Transverse colon (tissue), 4 donors: ENCODE data around the gene SLC25A29. TPM values are rescaled to one million over a fixed set of nuclear protein-coding genes. Genes with fewer than 3 reads are reported as not detected.

ENCODE experiments used
- DNase-seq: peaks from one replicate; pipeline ENCODE4 v3.0.0-alpha.2; 2019
- H3K27ac ChIP-seq, 4 donors: fragments of 200-600 bp; sonication (generic); 2 replicates each; pipeline ENCODE4 v1.5.1; 2016 to 2018; ENCODE audit warnings: inconsistent platforms in 4 of 4
- H3K27me3 ChIP-seq: fragments of 200-600 bp; sonication (generic); 2 replicates; pipeline ENCODE4 v1.5.1; 2017; ENCODE audit warnings: inconsistent platforms
- H3K36me3 ChIP-seq, 4 donors: fragments of 200-600 bp; sonication (generic); 2 replicates each; pipeline ENCODE4 v1.5.1; 2017 to 2019; ENCODE audit warnings: inconsistent platforms in 4 of 4
- H3K4me1 ChIP-seq, 4 donors: fragments of 200-600 bp; sonication (generic); 2 replicates each; pipeline ENCODE4 v1.5.1; 2017 to 2020; ENCODE audit warnings: inconsistent platforms in 4 of 4
- H3K4me3 ChIP-seq, 4 donors: fragments of 200-600 bp; sonication (generic); 1 replicate in 1 of 4; 2 replicates in 3 of 4; pipeline versions ENCODE4 v1.5.1 to v1.6.1; 2017 to 2019; ENCODE audit warnings: inconsistent platforms in 4 of 4
- H3K9me3 ChIP-seq, 2 donors: fragments of 200-600 bp; sonication (generic); 2 replicates each; pipeline ENCODE4 v1.5.1; 2017 to 2019; ENCODE audit warnings: inconsistent platforms in 2 of 2
- EP300 ChIP-seq: sonication (generic); formaldehyde crosslinking; IDR thresholded peaks from one replicate; pipeline ENCODE4 v1.6.1; 2017; ENCODE audit warnings: antibody characterized with exemption, low read depth
- POLR2A ChIP-seq: fragments of 450-650 bp; IDR thresholded peaks from one replicate; pipeline ENCODE4 v1.6.1; 2016; ENCODE audit warnings: antibody characterized with exemption, mild to moderate bottlenecking, moderate library complexity
- POLR2AphosphoS5 ChIP-seq, 3 donors: sonication (generic); formaldehyde crosslinking; IDR thresholded peaks; one replicate each; pipeline ENCODE4 v1.6.1; 2016; ENCODE audit warnings: antibody characterized with exemption in 3 of 3
- WGBS, 2 donors: methylation state at CpG; one replicate each; pipeline ENCODE4 v1.1.5; 2018; ENCODE audit warnings: low coverage in 1 of 2; 5-methylcytosine and 5-hydroxymethylcytosine counted together
- in situ Hi-C, 4 donors: fragments of 200-750 bp; cut with MboI; loops; one replicate each; pipeline versions ENCODE4 v1.15.0 to v1.15.1; 2017; ENCODE audit warnings: low sequenced_read_pairs in 3 of 4, low pct_ligation_motif_present in 1 of 4, low pct_unique_long_range_greater_than_20kb in 1 of 4
- intact Hi-C: fragments of 100-400 bp; cut with DNase I; formaldehyde crosslinking; loops from one replicate; pipeline ENCODE4 v1.15.1; 2023; ENCODE audit warnings: low total_unique reads
- total RNA-seq, 4 donors: library from RNA; depleted of rRNA; stranded (reverse); fragments of >200 nt; gene quantifications; one replicate each; pipeline ENCODE4 v1.1.0, GENCODE V29; 2016
- TF ChIP-seq, protein P1 (sequence below), 5 experiments: fragments of 200-600 bp in 3 of 5; fragments of 450-650 bp in 2 of 5; sonication (generic) in 3 of 5; IDR thresholded peaks; 1 replicate in 2 of 5; 2 replicates in 3 of 5; pipeline ENCODE4 v1.5.1; 2016 to 2017; ENCODE audit warnings: antibody characterized with exemption in 5 of 5, inconsistent platforms in 3 of 5, mild to moderate bottlenecking in 2 of 5, moderate library complexity in 1 of 5

The SLC25A29 gene
- total RNA-seq, 4 donors from 2014 or later: 16.8 to 62.7 (median 19.7) TPM

DNA sequence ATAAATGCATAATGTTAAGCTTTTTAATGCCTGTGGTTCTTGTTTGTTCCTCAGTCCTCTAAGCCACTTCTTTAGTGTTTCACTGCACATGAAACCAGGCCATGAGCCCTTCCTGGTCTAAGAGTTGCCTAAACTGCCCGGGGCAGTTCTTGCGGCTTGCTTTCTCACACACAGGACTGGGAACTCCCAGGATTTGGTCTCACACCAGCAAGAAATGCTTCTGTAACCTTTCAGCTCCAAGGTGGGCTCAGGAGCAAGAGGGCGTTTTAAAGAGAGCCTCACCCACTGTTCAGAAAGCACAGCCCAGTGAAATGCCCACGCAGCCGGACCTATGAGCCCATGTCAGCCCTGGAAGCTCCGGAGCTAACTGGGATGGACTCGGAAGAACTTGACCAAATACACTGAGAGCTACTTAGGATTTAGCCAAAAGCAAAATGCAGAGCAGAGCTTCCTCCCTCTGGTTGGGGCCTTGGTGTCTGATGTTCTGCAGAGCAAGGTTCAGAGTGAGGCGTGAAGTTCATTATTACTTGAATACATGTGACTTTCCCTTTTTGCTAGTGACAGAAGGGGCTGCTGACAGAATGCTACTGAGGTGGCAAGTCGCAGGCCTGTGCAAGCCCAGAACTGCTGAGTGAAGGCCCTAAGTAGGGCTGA is 23.4 kb downstream of the SLC25A29 start:
- Histone ChIP-seq H3K27ac (no peak overlapping the region), H3K36me3 (no peaks in the 10 kb centered on the region), H3K4me1 (peaks cover 0 to 28% (median 18%) of the 10 kb centered on the region in 4 donors), H3K4me3 (no peak overlapping the region), H3K9me3 (no peaks in the 10 kb centered on the region), H3K27me3 (no peaks in the 10 kb centered on the region)
- intact Hi-C loops (no loop called here), in situ Hi-C loops (no loop called here)
- peak; percentile 5 for DNase-seq
- TF ChIP-seq, protein P1, sequence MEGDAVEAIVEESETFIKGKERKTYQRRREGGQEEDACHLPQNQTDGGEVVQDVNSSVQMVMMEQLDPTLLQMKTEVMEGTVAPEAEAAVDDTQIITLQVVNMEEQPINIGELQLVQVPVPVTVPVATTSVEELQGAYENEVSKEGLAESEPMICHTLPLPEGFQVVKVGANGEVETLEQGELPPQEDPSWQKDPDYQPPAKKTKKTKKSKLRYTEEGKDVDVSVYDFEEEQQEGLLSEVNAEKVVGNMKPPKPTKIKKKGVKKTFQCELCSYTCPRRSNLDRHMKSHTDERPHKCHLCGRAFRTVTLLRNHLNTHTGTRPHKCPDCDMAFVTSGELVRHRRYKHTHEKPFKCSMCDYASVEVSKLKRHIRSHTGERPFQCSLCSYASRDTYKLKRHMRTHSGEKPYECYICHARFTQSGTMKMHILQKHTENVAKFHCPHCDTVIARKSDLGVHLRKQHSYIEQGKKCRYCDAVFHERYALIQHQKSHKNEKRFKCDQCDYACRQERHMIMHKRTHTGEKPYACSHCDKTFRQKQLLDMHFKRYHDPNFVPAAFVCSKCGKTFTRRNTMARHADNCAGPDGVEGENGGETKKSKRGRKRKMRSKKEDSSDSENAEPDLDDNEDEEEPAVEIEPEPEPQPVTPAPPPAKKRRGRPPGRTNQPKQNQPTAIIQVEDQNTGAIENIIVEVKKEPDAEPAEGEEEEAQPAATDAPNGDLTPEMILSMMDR (IDR thresholded peaks at IDR 0.05): no peak
- TF ChIP-seq EP300 (no peak), POLR2A (no peak), POLR2AphosphoS5 (IDR thresholded peaks at IDR 0.05) (no peak)
- 89 to 100% methylated on average over 1 to 9 of the region's 9 CpGs for WGBS, 2 donors

DNA sequence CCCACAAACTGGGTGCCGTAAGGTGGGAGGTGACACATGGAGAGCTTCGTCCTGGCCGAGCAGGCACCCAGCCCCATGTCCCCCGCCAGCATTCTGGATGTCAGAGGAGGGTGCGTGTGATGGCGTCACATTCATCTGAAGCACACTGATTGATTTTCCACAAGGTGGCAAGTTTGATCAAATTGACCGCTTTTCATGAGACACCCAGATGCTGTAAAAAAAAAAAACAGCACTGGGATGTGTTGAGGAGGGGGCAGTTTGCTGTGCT is 24.2 kb downstream of the SLC25A29 start:
- TF ChIP-seq POLR2AphosphoS5 (IDR thresholded peaks at IDR 0.05) (no peak), EP300 (no peak), POLR2A (no peak)
- TF ChIP-seq, protein P1 (IDR thresholded peaks at IDR 0.05): no peak
- no peak for DNase-seq
- no peak overlapping the region for H3K27ac ChIP-seq
- H3K36me3 ChIP-seq: peaks cover 0 to 3% (median 0%) of the 10 kb centered on the region in 4 donors
- 80 to 99% methylated on average over 1 to 7 of the region's 7 CpGs for WGBS, 2 donors
- H3K27me3 ChIP-seq: no peaks in the 10 kb centered on the region
- in situ Hi-C loops (no loop called here), intact Hi-C loops (no loop called here)
- H3K4me3 ChIP-seq: no peak overlapping the region
- H3K9me3 ChIP-seq: no peaks in the 10 kb centered on the region
- H3K4me1 ChIP-seq: peaks cover 0 to 28% (median 18%) of the 10 kb centered on the region in 4 donors

DNA sequence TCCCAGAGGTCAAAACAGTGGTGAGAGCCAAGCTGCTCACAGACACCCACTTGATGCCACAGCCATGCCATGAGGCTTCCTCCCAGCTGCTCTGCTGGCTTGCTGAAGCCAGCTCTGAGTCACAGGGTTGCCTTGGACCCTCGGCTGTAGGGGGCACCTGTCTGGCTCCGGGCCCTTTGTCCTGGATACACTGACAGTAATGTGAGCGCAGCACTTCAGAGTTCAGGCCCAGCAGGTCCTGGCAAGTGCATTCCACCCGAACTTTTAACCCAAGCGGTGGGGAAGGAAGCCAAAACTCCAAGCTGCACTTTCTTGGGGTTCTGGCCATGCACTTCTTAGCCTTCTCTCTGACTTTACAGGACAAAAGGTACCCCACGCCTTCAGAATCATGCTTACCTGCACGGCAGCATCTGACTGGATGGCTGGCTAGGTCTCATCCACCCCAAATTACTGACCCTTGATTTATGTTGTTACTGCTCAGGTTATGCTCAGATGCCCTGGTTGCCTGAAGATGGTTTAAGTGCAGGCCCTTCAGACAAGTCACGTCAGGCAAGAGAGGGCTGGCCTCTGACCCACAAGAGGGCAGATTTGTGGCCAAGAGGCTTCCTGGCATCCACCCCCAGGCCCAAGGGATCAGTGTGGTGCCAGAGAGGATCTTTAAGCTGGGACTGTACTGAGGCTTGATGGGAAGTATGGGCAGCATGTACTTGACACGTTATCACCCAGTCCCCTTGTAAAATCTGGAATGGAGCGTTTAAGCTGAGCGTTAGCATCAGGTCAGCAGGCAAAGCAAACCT is 24.8 kb downstream of the SLC25A29 start:
- intact Hi-C loops: no loop called here
- WGBS, 2 donors: 80% methylated on average over 11 of the region's 11 CpGs; no CpG with 5 or more reads in 1 of the 2 donors
- H3K4me1 ChIP-seq: peaks cover 0 to 28% (median 18%) of the 10 kb centered on the region in 4 donors
- no peak overlapping the region for H3K4me3 ChIP-seq
- TF ChIP-seq EP300 (no peak), POLR2A (no peak), POLR2AphosphoS5 (IDR thresholded peaks at IDR 0.05) (no peak)
- TF ChIP-seq, protein P1 (IDR thresholded peaks at IDR 0.05): no peak
- in situ Hi-C loops: no loop called here
- no peaks in the 10 kb centered on the region for H3K9me3 ChIP-seq
- peaks cover 0 to 4% (median 0%) of the 10 kb centered on the region in 4 donors for H3K36me3 ChIP-seq
- no peak overlapping the region for H3K27ac ChIP-seq
- DNase-seq: no peak
- H3K27me3 ChIP-seq: no peaks in the 10 kb centered on the region

DNA sequence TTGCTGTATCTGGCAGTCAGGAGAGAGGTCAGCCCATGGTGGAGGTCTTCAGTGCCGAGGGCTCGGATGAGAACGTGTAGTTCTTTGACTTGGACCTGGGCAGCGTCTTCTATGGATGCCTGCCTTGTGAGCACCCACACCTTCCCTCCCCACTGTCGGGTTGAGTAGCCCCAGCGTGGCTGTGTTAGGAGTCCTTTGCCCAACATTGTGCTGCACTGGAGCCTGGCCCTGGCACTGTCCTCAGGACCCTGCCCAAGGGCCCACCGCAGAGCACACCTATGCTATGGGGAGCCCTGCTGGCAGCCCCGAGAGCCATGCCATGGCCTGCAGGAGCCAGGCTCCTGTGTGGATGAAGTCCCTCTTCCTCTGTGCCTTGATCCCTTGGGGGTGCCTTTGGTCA is 26.7 kb downstream of the SLC25A29 start:
- no peak overlapping the region for H3K27ac ChIP-seq
- peaks cover 0 to 6% (median 0%) of the 10 kb centered on the region in 4 donors for H3K36me3 ChIP-seq
- peaks cover 1 to 23% (median 10%) of the 10 kb centered on the region in 4 donors for H3K4me1 ChIP-seq
- no peak for DNase-seq
- TF ChIP-seq POLR2AphosphoS5 (IDR thresholded peaks at IDR 0.05) (no peak), POLR2A (no peak), EP300 (no peak)
- TF ChIP-seq, protein P1 (IDR thresholded peaks at IDR 0.05): no peak
- WGBS, 2 donors: 88 to 90% methylated on average over 3 to 7 of the region's 8 CpGs
- H3K27me3 ChIP-seq: no peaks in the 10 kb centered on the region
- intact Hi-C loops (loop anchor here (5.0 kb wide), 1 partner anchor 33 kb away; no protein-coding TSS in a partner anchor), in situ Hi-C loops (no loop called here)
- H3K4me3 ChIP-seq: no peak overlapping the region
- H3K9me3 ChIP-seq: no peaks in the 10 kb centered on the region
